ENCODE results near the gene EIF2AK3.

Gene EIF2AK3

DNA sequence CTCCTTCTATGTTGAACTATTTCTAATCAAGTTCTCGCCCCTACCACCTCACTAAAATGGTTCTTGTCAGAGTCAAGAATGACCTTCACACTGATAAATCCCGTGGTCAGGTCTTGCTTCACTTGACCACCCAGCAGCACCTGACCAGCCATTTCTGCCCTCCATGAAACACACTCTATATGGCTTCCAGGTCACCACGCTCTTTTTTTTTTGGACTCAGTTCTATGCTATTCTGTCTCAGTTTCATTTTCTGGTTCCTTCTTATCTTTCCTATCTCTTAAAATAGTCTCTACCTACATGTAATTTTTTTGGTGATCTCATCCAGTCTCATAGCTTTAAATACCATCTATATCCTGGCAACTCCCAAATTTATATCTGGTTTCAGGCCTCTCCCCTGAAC, 11.4 kb downstream of the EIF2AK3 start:
- Histone ChIP-seq H4K20me1 (ENCODE audit: insufficient read depth, low read length) (no peaks in the 10 kb centered on the region), H3F3A (ENCODE audit: insufficient read depth, low read length) (no peaks in the 10 kb centered on the region), H3K4me1 (ENCODE audit: insufficient read depth, low read length, severe bottlenecking) (peaks cover 72% of the 10 kb centered on the region), H3K9me2 (ENCODE audit: low read depth, low read length) (no peaks in the 10 kb centered on the region), H3K4me3 (ENCODE audit: low read depth, low read length, poor library complexity, severe bottlenecking) (no peak overlapping the region), H3K36me3 (ENCODE audit: insufficient read depth, low read length) (peaks cover 14% of the 10 kb centered on the region; the same call in 1 of the 2 replicates), H3K27ac (ENCODE audit: low read depth, low read length, poor library complexity, severe bottlenecking) (no peak overlapping the region), H2AFZ (ENCODE audit: low read length) (no peak overlapping the region), H3K4me2 (ENCODE audit: low read length) (no peak overlapping the region), H3K9ac (ENCODE audit: low read length) (no peak overlapping the region), H3K27me3 (ENCODE audit: insufficient read depth, low read length) (no peaks in the 10 kb centered on the region), H3K9me3 (ENCODE audit: low read length) (no peaks in the 10 kb centered on the region), H3K79me2 (ENCODE audit: insufficient read depth, low read length) (peaks cover 52% of the 10 kb centered on the region)
- TF ChIP-seq EZH2 (IDR thresholded peaks at IDR 0.05; ENCODE audit: borderline replicate concordance, low read length) (no peak), CTCF (IDR thresholded peaks at IDR 0.05; ENCODE audit: low read length) (no peak)

GRCh38 chr2:88614497-88615157, 12.6 kb downstream of the EIF2AK3 start:
- TF ChIP-seq CTCF (IDR thresholded peaks at IDR 0.05; ENCODE audit: low read length) (no peak), EZH2 (IDR thresholded peaks at IDR 0.05; ENCODE audit: borderline replicate concordance, low read length) (no peak)
- H3K4me2 ChIP-seq (ENCODE audit: low read length): peak overlapping the region; percentile 14; the same call in 1 of the 2 replicates
- no peaks in the 10 kb centered on the region for H3K9me2 ChIP-seq (ENCODE audit: low read depth, low read length)
- H3K4me1 ChIP-seq (ENCODE audit: insufficient read depth, low read length, severe bottlenecking): peaks cover 72% of the 10 kb centered on the region
- H3K27me3 ChIP-seq (ENCODE audit: insufficient read depth, low read length): no peaks in the 10 kb centered on the region
- H3K4me3 ChIP-seq (ENCODE audit: low read depth, low read length, poor library complexity, severe bottlenecking): no peak overlapping the region
- no peaks in the 10 kb centered on the region for H3F3A ChIP-seq (ENCODE audit: insufficient read depth, low read length)
- H3K9me3 ChIP-seq (ENCODE audit: low read length): no peaks in the 10 kb centered on the region
- no peaks in the 10 kb centered on the region for H4K20me1 ChIP-seq (ENCODE audit: insufficient read depth, low read length)
- H3K79me2 ChIP-seq (ENCODE audit: insufficient read depth, low read length): peaks cover 41% of the 10 kb centered on the region
- peak overlapping the region; percentile 19; the same call in 1 of the 2 replicates for H3K9ac ChIP-seq (ENCODE audit: low read length)
- no peak overlapping the region for H2AFZ ChIP-seq (ENCODE audit: low read length)
- peak overlapping the region; percentile 18 for H3K27ac ChIP-seq (ENCODE audit: low read depth, low read length, poor library complexity, severe bottlenecking)
- peaks cover 14% of the 10 kb centered on the region; the same call in 1 of the 2 replicates for H3K36me3 ChIP-seq (ENCODE audit: insufficient read depth, low read length)

- Histone ChIP-seq H3K4me2 (ENCODE audit: low read length) (no peak overlapping the region), H3K4me1 (ENCODE audit: insufficient read depth, low read length, severe bottlenecking) (peaks cover 74% of the 10 kb centered on the region), H3K9me3 (ENCODE audit: low read length) (no peaks in the 10 kb centered on the region)
Measured at GRCh38 chr2:88613921-88614320, 13.3 kb downstream of the EIF2AK3 start.

More at GRCh38 chr2:88613921-88614320, 13.3 kb downstream of the EIF2AK3 start:
- no peaks in the 10 kb centered on the region for H3K9me2 ChIP-seq (ENCODE audit: low read depth, low read length)
- TF ChIP-seq CTCF (IDR thresholded peaks at IDR 0.05; ENCODE audit: low read length) (no peak), EZH2 (IDR thresholded peaks at IDR 0.05; ENCODE audit: borderline replicate concordance, low read length) (no peak)
- no peaks in the 10 kb centered on the region for H4K20me1 ChIP-seq (ENCODE audit: insufficient read depth, low read length)
- H3K79me2 ChIP-seq (ENCODE audit: insufficient read depth, low read length): peaks cover 34% of the 10 kb centered on the region
- peaks cover 16% of the 10 kb centered on the region; the same call in 1 of the 2 replicates for H3K36me3 ChIP-seq (ENCODE audit: insufficient read depth, low read length)
- H3K27me3 ChIP-seq (ENCODE audit: insufficient read depth, low read length): no peaks in the 10 kb centered on the region
- no peaks in the 10 kb centered on the region for H3F3A ChIP-seq (ENCODE audit: insufficient read depth, low read length)
- no peak overlapping the region for H2AFZ ChIP-seq (ENCODE audit: low read length)
- peak overlapping the region; percentile 18 for H3K27ac ChIP-seq (ENCODE audit: low read depth, low read length, poor library complexity, severe bottlenecking)
- no peak overlapping the region for H3K9ac ChIP-seq (ENCODE audit: low read length)
- H3K4me3 ChIP-seq (ENCODE audit: low read depth, low read length, poor library complexity, severe bottlenecking): no peak overlapping the region

Data from OCI-LY1 (cell line).